ENCODE results near the gene PFKFB4. TPM values are rescaled to one million over a fixed set of nuclear protein-coding genes. Genes with fewer than 3 reads are reported as not detected.
A peak's percentile ranks its signal among the peaks of the same experiment; 100 is the strongest.

The PFKFB4 gene
- total and polyA plus RNA-seq, 8 donors = 6.5 to 18.8 (median 7.9) TPM

DNA sequence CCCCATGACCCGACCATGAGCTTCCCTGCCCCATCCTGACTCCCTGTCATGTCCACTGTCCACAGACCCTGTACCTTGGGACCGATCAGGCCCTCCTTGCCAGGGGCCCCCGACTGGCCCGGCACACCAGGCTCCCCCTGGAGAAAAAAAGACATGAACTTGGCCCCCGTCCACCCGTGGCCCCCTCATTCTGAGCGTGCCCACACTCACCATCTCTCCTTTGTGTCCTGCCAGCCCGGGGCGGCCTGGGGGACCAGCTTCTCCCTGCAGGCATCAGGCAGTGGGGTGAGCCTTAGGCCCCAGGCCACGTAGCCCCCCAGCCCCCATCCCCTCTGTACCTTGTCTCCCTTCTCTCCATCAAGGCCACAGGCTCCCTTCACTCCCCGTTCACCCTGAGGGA, 10.9 kb upstream of the PFKFB4 start:
- intact Hi-C loops (cut with DNase I) = no loop called here
- Histone ChIP-seq H3K9me3 (no peaks in the 10 kb centered on the region), H3K4me3 (no peak overlapping the region), H3K36me3 (no peaks in the 10 kb centered on the region), H3K4me1 (peaks cover 0 to 32% of the 10 kb centered on the region in 2 donors), H3K27ac (no peak overlapping the region), H3K27me3 (no peaks in the 10 kb centered on the region)
- ATAC-seq (no peak), DNase-seq (peak in 1 of 4 donors; percentile 73)
- TF ChIP-seq, protein P1, sequence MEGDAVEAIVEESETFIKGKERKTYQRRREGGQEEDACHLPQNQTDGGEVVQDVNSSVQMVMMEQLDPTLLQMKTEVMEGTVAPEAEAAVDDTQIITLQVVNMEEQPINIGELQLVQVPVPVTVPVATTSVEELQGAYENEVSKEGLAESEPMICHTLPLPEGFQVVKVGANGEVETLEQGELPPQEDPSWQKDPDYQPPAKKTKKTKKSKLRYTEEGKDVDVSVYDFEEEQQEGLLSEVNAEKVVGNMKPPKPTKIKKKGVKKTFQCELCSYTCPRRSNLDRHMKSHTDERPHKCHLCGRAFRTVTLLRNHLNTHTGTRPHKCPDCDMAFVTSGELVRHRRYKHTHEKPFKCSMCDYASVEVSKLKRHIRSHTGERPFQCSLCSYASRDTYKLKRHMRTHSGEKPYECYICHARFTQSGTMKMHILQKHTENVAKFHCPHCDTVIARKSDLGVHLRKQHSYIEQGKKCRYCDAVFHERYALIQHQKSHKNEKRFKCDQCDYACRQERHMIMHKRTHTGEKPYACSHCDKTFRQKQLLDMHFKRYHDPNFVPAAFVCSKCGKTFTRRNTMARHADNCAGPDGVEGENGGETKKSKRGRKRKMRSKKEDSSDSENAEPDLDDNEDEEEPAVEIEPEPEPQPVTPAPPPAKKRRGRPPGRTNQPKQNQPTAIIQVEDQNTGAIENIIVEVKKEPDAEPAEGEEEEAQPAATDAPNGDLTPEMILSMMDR (IDR thresholded peaks at IDR 0.05) = no peak

DNA sequence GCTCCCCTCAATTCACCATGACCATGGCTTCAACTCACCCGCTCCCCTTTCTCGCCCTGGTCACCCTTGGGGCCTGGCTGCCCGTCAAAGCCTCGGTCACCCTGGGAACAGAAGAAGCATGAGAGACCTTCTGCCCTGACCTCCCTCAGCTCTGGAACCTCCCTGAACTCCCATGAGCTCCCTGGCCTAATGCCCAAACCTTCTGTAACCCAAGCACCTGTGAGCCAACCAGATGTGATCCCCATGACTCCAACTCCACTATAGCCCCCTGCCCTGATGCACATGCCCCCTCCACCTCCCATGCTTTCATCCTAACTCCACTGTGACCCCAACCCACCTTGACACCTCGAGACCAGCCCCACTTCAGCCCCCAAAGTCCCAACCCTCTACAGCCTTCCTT, 10.5 kb upstream of the PFKFB4 start:
- Histone ChIP-seq H3K4me1 (peaks cover 0 to 32% of the 10 kb centered on the region in 2 donors), H3K9me3 (no peaks in the 10 kb centered on the region), H3K27me3 (no peaks in the 10 kb centered on the region), H3K4me3 (no peak overlapping the region), H3K36me3 (no peaks in the 10 kb centered on the region), H3K27ac (no peak overlapping the region)
- DNase-seq = no peak
- intact Hi-C loops (cut with DNase I) = no loop called here
- no peak for ATAC-seq
- TF ChIP-seq, protein P1 (IDR thresholded peaks at IDR 0.05) = no peak

DNA sequence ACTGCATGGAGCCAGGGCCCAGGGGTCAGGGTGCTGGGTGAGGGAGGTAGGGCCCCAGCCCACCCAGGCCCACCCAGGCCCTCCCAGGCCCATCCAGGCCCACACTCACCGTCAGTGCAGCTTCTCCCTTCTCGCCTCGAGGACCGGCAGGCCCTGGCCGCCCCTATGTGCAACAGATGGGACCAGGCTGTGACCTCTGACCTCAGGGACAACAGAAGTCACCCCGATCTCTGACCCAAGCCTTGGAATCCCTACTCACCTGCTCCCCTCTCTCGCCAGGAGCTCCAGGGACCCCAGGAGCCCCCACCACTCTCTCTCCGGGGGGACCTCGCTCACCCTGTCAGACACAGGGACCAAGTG, 9.8 kb upstream of the PFKFB4 start:
- ATAC-seq (no peak), DNase-seq (no peak)
- no peak overlapping the region for H3K27ac ChIP-seq
- H3K4me1 ChIP-seq = peaks cover 0 to 36% of the 10 kb centered on the region in 2 donors
- H3K9me3 ChIP-seq = no peaks in the 10 kb centered on the region
- intact Hi-C loops (cut with DNase I) = no loop called here
- TF ChIP-seq, protein P1 (IDR thresholded peaks at IDR 0.05) = no peak
- no peak overlapping the region for H3K4me3 ChIP-seq
- H3K27me3 ChIP-seq = no peaks in the 10 kb centered on the region
- no peaks in the 10 kb centered on the region for H3K36me3 ChIP-seq

DNA sequence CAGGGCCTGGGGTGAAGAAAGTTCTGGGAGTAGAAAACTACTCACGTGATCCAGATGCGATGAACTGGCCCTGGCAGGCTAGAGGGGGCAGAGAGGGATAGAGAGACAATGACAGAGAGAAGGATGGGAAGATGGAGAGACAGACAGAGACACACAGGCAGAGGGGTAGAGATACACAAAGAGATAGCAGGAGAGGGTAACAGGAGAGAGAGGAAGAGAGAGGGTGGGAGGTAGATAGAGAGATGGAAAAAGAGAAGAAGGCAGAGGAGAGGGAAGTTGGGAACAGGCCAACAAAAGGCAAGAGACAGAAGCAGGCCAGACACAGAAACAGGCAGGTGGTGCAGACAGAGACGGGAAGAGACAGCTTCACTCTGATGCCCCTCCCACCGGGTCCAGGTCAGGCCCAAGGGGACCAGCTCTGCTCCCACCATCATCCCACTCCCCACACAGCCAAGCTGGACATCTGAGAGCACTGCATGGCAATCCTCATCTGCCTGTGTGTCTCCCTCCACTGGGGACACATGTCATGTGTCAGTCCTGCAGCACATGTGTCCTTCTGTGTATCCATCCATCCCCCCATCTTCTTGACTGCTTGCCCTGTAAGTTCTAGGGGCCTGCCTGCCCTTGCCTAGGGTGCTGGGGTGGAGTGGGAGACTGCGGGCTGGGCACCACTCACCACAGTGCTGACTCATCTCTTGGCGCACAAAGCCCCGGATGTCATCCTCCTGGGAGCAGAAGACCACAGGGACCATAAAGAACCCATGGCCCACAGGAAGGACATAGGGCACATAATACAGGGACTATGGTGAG, 9.2 kb upstream of the PFKFB4 start:
- H3K4me1 ChIP-seq = peaks cover under 1 to 42% of the 10 kb centered on the region in 2 donors
- TF ChIP-seq, protein P1 (IDR thresholded peaks at IDR 0.05) = no peak
- H3K36me3 ChIP-seq = no peaks in the 10 kb centered on the region
- ATAC-seq (no peak), DNase-seq (peak in 1 of 4 donors; percentile 69)
- no peaks in the 10 kb centered on the region for H3K9me3 ChIP-seq
- no peak overlapping the region for H3K27ac ChIP-seq
- no peaks in the 10 kb centered on the region for H3K27me3 ChIP-seq
- H3K4me3 ChIP-seq = no peak overlapping the region
- intact Hi-C loops (cut with DNase I) = no loop called here

DNA sequence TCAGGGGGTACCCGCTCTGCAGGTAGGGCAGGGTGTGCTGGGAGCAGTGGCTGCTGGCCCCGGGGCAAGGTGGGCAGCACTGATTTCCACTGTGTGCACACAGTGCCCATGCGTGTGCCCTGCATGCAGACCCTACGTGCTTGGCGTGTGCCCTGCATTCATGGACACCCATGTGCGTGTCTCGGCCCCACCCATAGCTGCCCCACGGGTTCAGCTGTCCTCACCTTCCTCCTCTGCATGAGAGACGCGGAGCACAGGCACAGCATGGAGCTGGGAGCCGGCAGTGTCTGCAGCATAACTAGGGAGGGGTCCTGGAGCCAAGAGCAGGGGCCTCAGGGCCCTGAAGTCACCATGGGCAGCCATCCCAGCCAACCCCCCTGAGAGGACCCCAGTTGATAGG, 8.6 kb upstream of the PFKFB4 start:
- intact Hi-C loops (cut with DNase I) = no loop called here
- peaks cover 7 to 48% of the 10 kb centered on the region in 2 donors for H3K4me1 ChIP-seq
- TF ChIP-seq, protein P1 (IDR thresholded peaks at IDR 0.05) = no peak
- no peaks in the 10 kb centered on the region for H3K36me3 ChIP-seq
- ATAC-seq (no peak), DNase-seq (peak in 1 of 4 donors; percentile 71)
- H3K27me3 ChIP-seq = no peaks in the 10 kb centered on the region
- no peak overlapping the region for H3K4me3 ChIP-seq
- no peak overlapping the region for H3K27ac ChIP-seq
- H3K9me3 ChIP-seq = no peaks in the 10 kb centered on the region
